CD4-positive, alpha-beta T cell (primary cell): Measurements from ENCODE around the gene NAA30. TPM values are rescaled to one million over a fixed set of nuclear protein-coding genes. Genes with fewer than 3 reads are reported as not detected.
"Not testable (repeated sequence)": the region's sequence is repeated elsewhere in the genome, so short reads cannot be mapped to it uniquely, and the experiment has no call there.

Experiments used
- ATAC-seq: fragments of 200-7000 bp; cut with Tn5 transposase; one replicate; pipeline ENCODE4 v1.10.0; 2022; ENCODE audit warnings: mild to moderate bottlenecking; ENCODE audit not compliant: poor library complexity
- CTCF ChIA-PET: fragments of 350-600 bp; sonication (Branson Sonifier 250); formaldehyde crosslinking; loops from one replicate; lab custom pipeline; 2021; ENCODE audit warnings: antibody characterized with exemption, inconsistent platforms; lab: Charles Lee
- POLR2A ChIA-PET: fragments of 350-600 bp; sonication (Branson Sonifier 250); formaldehyde crosslinking; loops from one replicate; lab custom pipeline; 2021; ENCODE audit warnings: antibody characterized with exemption, inconsistent platforms; lab: Charles Lee
- DNase-seq, 14 experiments: peaks; one replicate each; pipeline ENCODE4 v3.0.0-alpha.2; 2013 to 2020; ENCODE audit warnings: mixed read lengths in 2 of 14
- H3K27ac ChIP-seq, 2 donors: one replicate each; pipeline versions ENCODE4 v1.5.1 to v1.7.0; 2013; ENCODE audit warnings: low read length in 2 of 2, low read depth in 1 of 2, mild to moderate bottlenecking in 1 of 2
- H3K27me3 ChIP-seq, 2 experiments: 1 replicate in 1 of 2; 2 replicates in 1 of 2; pipeline versions ENCODE4 v1.6.1 to v1.7.0; 2013; ENCODE audit warnings: low read length in 2 of 2, control low read depth in 1 of 2, mild to moderate bottlenecking in 1 of 2, moderate library complexity in 1 of 2; ENCODE audit not compliant: insufficient read depth in 2 of 2, control insufficient read depth in 1 of 2
- H3K36me3 ChIP-seq: one replicate; pipeline ENCODE4 v1.6.1; 2013; ENCODE audit warnings: low read length, control low read depth; ENCODE audit not compliant: insufficient read depth
- H3K4me1 ChIP-seq: one replicate; pipeline ENCODE4 v1.6.1; 2013; ENCODE audit warnings: low read length, control low read depth; ENCODE audit not compliant: insufficient read depth
- H3K4me3 ChIP-seq: one replicate; pipeline ENCODE4 v1.5.1; 2013; ENCODE audit warnings: mild to moderate bottlenecking, low read length, moderate library complexity
- H3K9me3 ChIP-seq, 2 experiments: 1 replicate in 1 of 2; 2 replicates in 1 of 2; pipeline versions ENCODE4 v1.6.1 to v1.7.0; 2013; ENCODE audit warnings: low read length in 2 of 2, mild to moderate bottlenecking in 2 of 2, control low read depth in 1 of 2, moderate library complexity in 1 of 2; ENCODE audit not compliant: control insufficient read depth in 1 of 2, insufficient read depth in 1 of 2
- H3K27ac Mint-ChIP-seq: one replicate; pipeline ENCODE4 v1.8.0; 2020; ENCODE audit warnings: mixed read lengths
- H3K27me3 Mint-ChIP-seq: one replicate; pipeline ENCODE4 v1.8.0; 2021; ENCODE audit warnings: mixed read lengths
- H3K36me3 Mint-ChIP-seq: one replicate; pipeline ENCODE4 v1.8.0; 2021; ENCODE audit warnings: low read depth, mixed read lengths
- H3K4me1 Mint-ChIP-seq: one replicate; pipeline ENCODE4 v1.8.0; 2021; ENCODE audit warnings: low read depth, mixed read lengths
- H3K4me3 Mint-ChIP-seq: one replicate; pipeline ENCODE4 v1.8.0; 2020; ENCODE audit warnings: mild to moderate bottlenecking, mixed read lengths
- H3K9me3 Mint-ChIP-seq: one replicate; pipeline ENCODE4 v1.8.0; 2020; ENCODE audit warnings: mixed read lengths
- CTCF ChIP-seq: fragments of 200-600 bp; IDR thresholded peaks from one replicate; pipeline ENCODE4 v1.8.0; 2022; ENCODE audit warnings: antibody characterized with exemption, mild to moderate bottlenecking
- intact Hi-C, 2 experiments: fragments of 100-400 bp; cut with DNase I in 1 of 2; cut with micrococcal nuclease in 1 of 2; formaldehyde crosslinking; loops; one replicate each; pipeline versions ENCODE4 v1.15.1 to v1.9.0; 2023 to 2025; cut with DNase I, micrococcal nuclease
- total RNA-seq, 174 experiments: library from RNA in 2 of 174; stranded (reverse) in 2 of 174; gene quantifications; one replicate each; pipeline ENCODE4 v1.2.3 and lab custom pipeline; 2021 to 2026

Gene NAA30
- total RNA-seq, 2 experiments from 2014 or later: 25.8 to 27.7 TPM

- no peaks in the 10 kb centered on the region for H3K36me3 Mint-ChIP-seq
- H3K4me1 ChIP-seq: no peaks in the 10 kb centered on the region
- H3K36me3 ChIP-seq: no peaks in the 10 kb centered on the region
- ATAC-seq (no peak), DNase-seq (no peak)
- no peaks in the 10 kb centered on the region for H3K9me3 ChIP-seq
- H3K27ac Mint-ChIP-seq: no peak overlapping the region
- no peaks in the 10 kb centered on the region for H3K4me1 Mint-ChIP-seq
- no peak for TF ChIP-seq CTCF
- H3K9me3 Mint-ChIP-seq: no peaks in the 10 kb centered on the region
- peaks cover 59% of the 10 kb centered on the region for H3K27me3 Mint-ChIP-seq
- H3K27ac ChIP-seq: no peak overlapping the region
- H3K4me3 Mint-ChIP-seq: no peak overlapping the region
- POLR2A ChIA-PET: no interaction called here
- no peak overlapping the region for H3K4me3 ChIP-seq
- CTCF ChIA-PET: interaction anchor here (0.6 kb wide), 1 partner anchor 839 kb away, joined by 4 read pairs; no protein-coding TSS in a partner anchor
- intact Hi-C loops: no loop called here
- H3K27me3 ChIP-seq: no peaks in the 10 kb centered on the region
Measured at GRCh38 chr14:57362361-57362760, 28.0 kb upstream of the NAA30 start.

- H3K27me3 Mint-ChIP-seq: peaks cover 59% of the 10 kb centered on the region
- no peaks in the 10 kb centered on the region for H3K9me3 Mint-ChIP-seq
- Histone ChIP-seq H3K27me3 (no peaks in the 10 kb centered on the region), H3K4me3 (no peak overlapping the region), H3K9me3 (no peaks in the 10 kb centered on the region), H3K36me3 (no peaks in the 10 kb centered on the region), H3K27ac (no peak overlapping the region), H3K4me1 (no peaks in the 10 kb centered on the region)
- no peaks in the 10 kb centered on the region for H3K36me3 Mint-ChIP-seq
- H3K4me1 Mint-ChIP-seq: no peaks in the 10 kb centered on the region
- intact Hi-C loops: no loop called here
- CTCF ChIA-PET: no interaction called here
- DNase-seq (no peak), ATAC-seq (no peak)
- no peak for TF ChIP-seq CTCF
- no peak overlapping the region for H3K4me3 Mint-ChIP-seq
- no peak overlapping the region for H3K27ac Mint-ChIP-seq
- POLR2A ChIA-PET: no interaction called here
Measured at GRCh38 chr14:57364659-57365450, 25.5 kb upstream of the NAA30 start.

DNA sequence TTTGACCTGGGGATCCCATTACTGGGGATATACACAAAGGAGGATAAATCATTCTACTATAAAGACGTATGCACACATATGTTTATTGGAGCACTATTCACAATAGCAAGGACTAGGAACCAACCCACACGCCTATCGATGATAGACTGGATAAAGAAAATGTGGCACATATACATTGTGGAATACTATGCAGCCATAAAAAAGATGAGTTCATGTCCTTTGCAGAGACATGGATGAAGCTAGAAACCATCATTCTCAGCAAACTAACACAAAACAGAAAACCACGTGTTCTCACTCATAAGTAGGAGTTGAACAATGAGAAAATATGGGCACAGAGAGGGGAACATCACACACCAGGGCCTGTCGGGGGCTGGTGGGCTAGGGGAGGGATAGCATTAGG is 20.2 kb upstream of the NAA30 start:
- H3K27ac Mint-ChIP-seq, H3K9me3 ChIP-seq, H3K36me3 Mint-ChIP-seq, H3K4me1 Mint-ChIP-seq, H3K27me3 ChIP-seq, H3K4me3 Mint-ChIP-seq, intact Hi-C loops, H3K36me3 ChIP-seq, H3K4me1 ChIP-seq, H3K27ac ChIP-seq, H3K9me3 Mint-ChIP-seq, CTCF ChIA-PET, DNase-seq, ATAC-seq, H3K4me3 ChIP-seq: not testable (repeated sequence)
- POLR2A ChIA-PET: interaction anchor here (0.7 kb wide), 1 partner anchor 9 kb away, joined by 4 read pairs; no protein-coding TSS in a partner anchor
- peaks cover 27% of the 10 kb centered on the region for H3K27me3 Mint-ChIP-seq
